LNCaP clone FGC (cell line): ENCODE measurements around the gene ZNF783.
"Not testable (repeated sequence)": the region's sequence is repeated elsewhere in the genome, so short reads cannot be mapped to it uniquely, and the experiment has no call there.

Source experiments
- DNase-seq: peaks from one replicate; pipeline ENCODE4 v3.0.0-alpha.2; 2011; ENCODE audit warnings: low read depth
- H3K4me3 ChIP-seq: 2 replicates; pipeline ENCODE4 v1.5.1; 2011; ENCODE audit warnings: mild to moderate bottlenecking, low read depth, low read length, control low read depth
- TF ChIP-seq, protein P1 (sequence below): IDR thresholded peaks from 2 replicates; pipeline ENCODE4 v1.5.1; 2012; ENCODE audit warnings: mild to moderate bottlenecking; ENCODE audit not compliant: control insufficient read depth, insufficient read depth; ENCODE audit errors: extremely low read depth

The ZNF783 gene

DNA sequence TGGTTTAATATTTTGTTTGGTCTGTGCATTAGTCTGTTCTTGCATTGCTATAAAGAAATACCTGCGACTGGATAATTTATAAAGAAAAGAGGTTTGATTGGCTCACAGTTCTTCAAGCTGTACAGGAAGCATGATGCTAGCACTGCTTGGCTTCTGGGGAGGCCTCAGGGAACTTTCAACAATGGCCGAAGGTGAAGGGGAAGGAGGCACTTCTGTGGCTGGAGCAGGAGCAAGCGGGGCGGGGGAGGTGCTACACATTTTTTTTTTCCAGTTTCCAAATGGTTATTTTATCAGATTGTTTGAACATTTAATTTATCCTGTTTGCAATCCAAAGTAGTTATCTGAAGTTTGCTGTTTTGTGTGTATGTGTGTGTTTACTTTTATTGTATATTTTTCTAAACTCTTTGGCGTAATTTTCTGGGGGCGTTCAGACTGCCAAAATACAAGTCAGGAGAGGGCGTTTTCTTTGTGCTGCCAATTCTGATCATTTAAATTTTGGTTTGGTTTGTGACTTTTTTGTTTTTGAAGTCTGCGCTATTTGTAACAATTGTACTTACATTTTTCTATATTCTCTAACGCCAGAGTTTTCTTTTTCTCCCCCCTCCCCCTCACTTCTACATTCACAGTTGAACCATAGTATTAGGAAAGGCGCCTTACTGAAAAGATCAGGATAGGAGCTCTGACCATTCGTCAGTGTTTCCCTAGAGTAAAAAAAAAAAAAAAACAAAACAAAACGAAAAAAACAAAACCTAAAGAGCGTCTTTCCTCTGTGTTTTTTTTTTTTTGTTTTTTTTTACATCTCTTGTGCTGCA is 58.5 kb downstream of the ZNF783 start:
- no peak for DNase-seq
- no peak overlapping the region for H3K4me3 ChIP-seq
- TF ChIP-seq, protein P1, sequence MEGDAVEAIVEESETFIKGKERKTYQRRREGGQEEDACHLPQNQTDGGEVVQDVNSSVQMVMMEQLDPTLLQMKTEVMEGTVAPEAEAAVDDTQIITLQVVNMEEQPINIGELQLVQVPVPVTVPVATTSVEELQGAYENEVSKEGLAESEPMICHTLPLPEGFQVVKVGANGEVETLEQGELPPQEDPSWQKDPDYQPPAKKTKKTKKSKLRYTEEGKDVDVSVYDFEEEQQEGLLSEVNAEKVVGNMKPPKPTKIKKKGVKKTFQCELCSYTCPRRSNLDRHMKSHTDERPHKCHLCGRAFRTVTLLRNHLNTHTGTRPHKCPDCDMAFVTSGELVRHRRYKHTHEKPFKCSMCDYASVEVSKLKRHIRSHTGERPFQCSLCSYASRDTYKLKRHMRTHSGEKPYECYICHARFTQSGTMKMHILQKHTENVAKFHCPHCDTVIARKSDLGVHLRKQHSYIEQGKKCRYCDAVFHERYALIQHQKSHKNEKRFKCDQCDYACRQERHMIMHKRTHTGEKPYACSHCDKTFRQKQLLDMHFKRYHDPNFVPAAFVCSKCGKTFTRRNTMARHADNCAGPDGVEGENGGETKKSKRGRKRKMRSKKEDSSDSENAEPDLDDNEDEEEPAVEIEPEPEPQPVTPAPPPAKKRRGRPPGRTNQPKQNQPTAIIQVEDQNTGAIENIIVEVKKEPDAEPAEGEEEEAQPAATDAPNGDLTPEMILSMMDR = no peak

DNA sequence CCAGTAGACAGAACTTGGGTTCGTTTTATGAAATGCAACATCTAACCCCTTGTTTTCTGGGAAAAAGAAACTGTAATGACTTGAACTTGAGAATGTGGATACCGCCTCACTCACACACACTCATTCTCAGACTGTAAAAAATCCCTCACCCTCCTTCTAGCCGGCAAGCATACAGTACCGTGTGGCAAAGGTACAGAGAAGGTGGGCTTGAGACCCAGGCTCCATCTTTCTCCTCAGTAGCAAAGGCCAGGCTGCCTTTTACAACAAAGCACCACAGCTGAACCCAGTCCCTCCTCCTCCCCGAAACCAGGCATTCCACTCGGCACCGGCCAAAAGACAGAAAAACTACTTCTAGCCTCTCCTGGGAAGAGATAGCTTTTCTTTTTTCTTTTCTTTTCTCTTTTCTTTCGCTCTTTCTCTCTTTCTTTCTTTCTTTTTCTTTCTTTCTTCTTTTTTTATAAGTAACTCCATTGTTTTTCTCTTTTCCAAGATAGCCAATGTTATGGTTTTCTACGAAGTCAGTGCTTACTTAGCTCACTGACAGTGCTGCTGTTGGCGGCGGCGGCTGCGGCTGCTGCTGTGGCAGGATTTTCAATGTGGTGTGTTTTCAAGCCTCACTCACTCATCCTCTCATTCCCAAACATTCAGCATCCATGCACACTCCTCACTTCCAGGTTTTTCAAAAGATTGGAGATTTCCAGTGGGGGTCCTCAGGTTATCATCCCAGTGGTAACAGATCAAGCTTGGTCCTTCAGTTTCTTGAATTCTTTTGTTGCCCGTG is 59.3 kb downstream of the ZNF783 start:
- not testable (repeated sequence) for DNase-seq, H3K4me3 ChIP-seq

DNA sequence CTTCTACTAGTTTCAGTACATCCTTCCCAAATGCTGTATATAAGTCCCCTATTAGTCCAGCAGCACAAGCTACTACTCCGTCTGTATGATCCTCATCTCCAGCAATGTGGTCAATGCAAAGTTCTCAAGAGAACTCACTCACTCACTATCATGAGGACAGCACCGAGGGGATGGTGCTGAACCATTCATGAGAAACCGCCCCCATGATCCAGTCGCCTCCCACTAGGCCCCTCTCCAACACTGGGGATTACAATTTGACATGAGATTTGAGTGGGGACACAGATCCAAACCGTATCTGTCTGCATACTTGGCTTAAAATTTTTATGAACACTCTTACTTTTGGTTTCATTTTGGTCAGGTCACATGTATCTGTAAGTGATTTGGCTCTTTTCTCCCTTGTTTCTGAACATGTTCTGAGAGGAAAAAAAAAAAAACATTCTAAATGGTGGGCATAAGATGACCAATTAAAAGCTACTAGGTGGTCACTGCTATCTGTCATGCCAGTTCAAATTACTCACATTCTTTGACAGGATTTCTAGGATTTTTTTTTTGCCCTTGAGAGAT is 60.1 kb downstream of the ZNF783 start:
- no peak for DNase-seq
- no peak overlapping the region for H3K4me3 ChIP-seq
- TF ChIP-seq, protein P1 = no peak

DNA sequence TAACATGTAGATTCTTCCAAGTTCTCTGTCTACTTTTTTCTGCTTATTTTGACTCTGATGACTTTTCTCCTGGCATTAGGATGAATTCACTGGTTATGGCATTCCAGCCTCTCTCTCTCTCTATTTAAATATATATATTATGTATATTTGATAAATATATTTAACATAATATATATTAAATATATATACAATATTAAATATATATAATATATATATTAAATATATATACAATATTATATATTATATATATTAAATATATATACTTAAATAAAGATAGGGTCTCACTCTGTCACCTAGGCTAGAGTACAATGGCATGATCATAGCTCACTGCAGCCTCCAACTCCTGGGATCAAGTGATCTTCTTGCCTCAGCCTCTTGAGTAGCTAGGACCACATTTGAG is 60.7 kb downstream of the ZNF783 start:
- TF ChIP-seq, protein P1 = no peak
- no peak overlapping the region for H3K4me3 ChIP-seq
- DNase-seq = no peak

DNA sequence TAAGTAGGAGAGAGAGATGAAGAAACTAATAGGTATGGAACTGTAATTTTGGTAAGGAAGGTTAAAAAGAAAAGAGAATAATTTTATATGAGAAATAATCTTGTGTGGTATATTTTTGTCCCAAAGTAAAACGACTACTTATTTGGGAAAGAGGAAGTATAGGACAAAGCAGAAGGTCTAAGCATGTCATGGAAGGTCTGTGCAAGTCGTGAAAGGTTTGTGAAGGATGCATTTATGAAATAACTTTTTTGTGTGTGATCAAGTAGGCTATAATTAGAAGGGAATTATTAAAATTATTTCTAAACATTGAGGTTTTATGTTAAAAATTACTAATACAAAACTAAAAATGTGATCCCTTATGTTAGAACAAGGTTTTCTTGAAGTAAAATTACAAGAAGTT is 63.3 kb downstream of the ZNF783 start:
- TF ChIP-seq, protein P1 = no peak
- DNase-seq = no peak
- H3K4me3 ChIP-seq = no peak overlapping the region

DNA sequence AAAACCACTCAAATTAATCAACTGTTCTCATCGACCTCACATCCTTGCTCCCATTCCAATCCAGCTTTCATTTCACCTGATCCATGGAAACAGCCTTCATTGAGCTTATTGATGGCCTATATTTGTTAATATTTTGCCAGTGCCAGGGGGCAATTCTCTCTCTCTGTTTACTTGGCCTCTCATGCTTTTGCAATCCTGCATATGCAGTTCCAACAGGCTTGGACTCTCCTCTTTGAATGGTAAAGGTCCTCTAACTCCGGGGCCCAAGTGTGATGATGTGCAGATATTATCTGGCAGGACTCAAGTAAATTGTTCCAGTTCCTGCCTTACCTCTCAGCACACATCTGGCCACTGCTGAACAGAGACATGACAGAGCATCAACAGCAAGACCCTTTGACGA is 67.3 kb downstream of the ZNF783 start:
- H3K4me3 ChIP-seq = no peak overlapping the region
- TF ChIP-seq, protein P1 = no peak
- DNase-seq = no peak

DNA sequence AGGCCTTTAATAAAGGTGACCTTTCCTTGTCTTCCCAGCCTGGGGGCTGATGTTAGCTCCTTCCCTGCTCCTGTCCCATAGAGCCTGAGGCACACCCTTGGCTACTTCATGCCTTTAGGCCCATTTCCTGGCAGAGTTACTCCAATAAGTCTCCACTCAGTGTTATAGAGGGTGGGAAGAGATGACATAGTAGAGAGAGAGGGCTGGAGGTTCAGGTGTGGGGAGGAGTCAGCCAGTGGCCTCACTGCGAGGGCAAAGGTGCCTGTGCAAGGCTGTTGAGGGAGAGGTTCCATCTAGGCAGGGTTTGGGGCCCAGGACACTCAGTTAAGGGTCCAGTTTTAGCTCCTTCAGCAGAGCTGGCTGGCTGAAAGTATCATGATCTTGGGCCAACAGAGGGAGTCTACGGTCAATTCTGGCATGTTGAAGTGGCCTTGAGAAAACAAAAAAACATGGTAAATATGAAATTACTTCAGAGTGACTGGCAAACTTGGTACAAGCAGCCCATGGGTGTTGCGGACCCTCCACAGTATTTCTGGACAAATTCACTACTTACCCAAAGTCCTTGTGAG is 67.9 kb downstream of the ZNF783 start:
- TF ChIP-seq, protein P1 = no peak
- no peak for DNase-seq
- no peak overlapping the region for H3K4me3 ChIP-seq
